Body of pancreas (tissue), 4 donors: ENCODE results near the gene NOVA1. TPM values are rescaled to one million over a fixed set of nuclear protein-coding genes. Genes with fewer than 3 reads are reported as not detected.

Experiments used
- ATAC-seq: fragments of 150-250 bp; one replicate; pipeline ENCODE4 v1.9.1; 2016
- DNase-seq, 4 donors: peaks; one replicate each; pipeline ENCODE4 v3.0.0-alpha.2; 2019
- H3K27ac ChIP-seq, 4 donors: fragments of 200-600 bp; sonication (generic); 1 replicate in 3 of 4; 2 replicates in 1 of 4; pipeline versions ENCODE4 v1.5.1 to v1.6.1; 2016 to 2019; ENCODE audit warnings: mild to moderate bottlenecking in 1 of 4, mixed read lengths in 1 of 4, moderate library complexity in 1 of 4
- H3K27me3 ChIP-seq, 2 donors: fragments of 200-600 bp; sonication (generic); one replicate each; pipeline ENCODE4 v1.6.0; 2016; ENCODE audit warnings: mild to moderate bottlenecking in 1 of 2
- H3K36me3 ChIP-seq, 2 donors: fragments of 200-600 bp; sonication (generic); replicated peaks in 1 of 2; 2 replicates each; pipeline ENCODE4 v1.5.1; 2016; ENCODE audit warnings: low read depth in 2 of 2; ENCODE audit not compliant: insufficient read depth in 1 of 2
- H3K4me1 ChIP-seq: fragments of 200-600 bp; sonication (generic); one replicate; pipeline ENCODE4 v1.6.0; 2016
- H3K4me3 ChIP-seq, 2 donors: fragments of 200-600 bp; sonication (generic); 1 replicate in 1 of 2; 2 replicates in 1 of 2; pipeline ENCODE4 v1.5.1; 2016 to 2019
- H3K9me3 ChIP-seq, 3 donors: fragments of 200-600 bp; sonication (generic); 1 replicate in 2 of 3; 2 replicates in 1 of 3; pipeline ENCODE4 v1.5.1; 2016
- POLR2A ChIP-seq, 3 donors: fragments of 450-650 bp; IDR thresholded peaks; one replicate each; pipeline ENCODE4 v1.6.1; 2016; ENCODE audit warnings: antibody characterized with exemption in 3 of 3, mild to moderate bottlenecking in 2 of 3
- WGBS, 2 donors: methylation state at CpG; one replicate each; pipeline ENCODE4 v1.1.5; 2017; 5-methylcytosine and 5-hydroxymethylcytosine counted together
- intact Hi-C: fragments of 100-400 bp; cut with DNase I; formaldehyde crosslinking; loops from one replicate; pipeline ENCODE4 v1.15.1; 2023
- total RNA-seq, 2 donors: library from RNA; depleted of rRNA; stranded (reverse); fragments of >200 nt; gene quantifications; one replicate each; pipeline ENCODE4 v1.1.0, GENCODE V29; 2016
- TF ChIP-seq, protein P1 (sequence below), 7 experiments: fragments of 450-650 bp in 4 of 7; fragments of 200-600 bp in 3 of 7; sonication (generic) in 3 of 7; IDR thresholded peaks; one replicate each; pipeline ENCODE4 v1.5.1; 2016 to 2019; ENCODE audit warnings: antibody characterized with exemption in 7 of 7

The NOVA1 gene
- total RNA-seq, 2 donors from 2014 or later: 0.78 to 6.9 TPM

DNA sequence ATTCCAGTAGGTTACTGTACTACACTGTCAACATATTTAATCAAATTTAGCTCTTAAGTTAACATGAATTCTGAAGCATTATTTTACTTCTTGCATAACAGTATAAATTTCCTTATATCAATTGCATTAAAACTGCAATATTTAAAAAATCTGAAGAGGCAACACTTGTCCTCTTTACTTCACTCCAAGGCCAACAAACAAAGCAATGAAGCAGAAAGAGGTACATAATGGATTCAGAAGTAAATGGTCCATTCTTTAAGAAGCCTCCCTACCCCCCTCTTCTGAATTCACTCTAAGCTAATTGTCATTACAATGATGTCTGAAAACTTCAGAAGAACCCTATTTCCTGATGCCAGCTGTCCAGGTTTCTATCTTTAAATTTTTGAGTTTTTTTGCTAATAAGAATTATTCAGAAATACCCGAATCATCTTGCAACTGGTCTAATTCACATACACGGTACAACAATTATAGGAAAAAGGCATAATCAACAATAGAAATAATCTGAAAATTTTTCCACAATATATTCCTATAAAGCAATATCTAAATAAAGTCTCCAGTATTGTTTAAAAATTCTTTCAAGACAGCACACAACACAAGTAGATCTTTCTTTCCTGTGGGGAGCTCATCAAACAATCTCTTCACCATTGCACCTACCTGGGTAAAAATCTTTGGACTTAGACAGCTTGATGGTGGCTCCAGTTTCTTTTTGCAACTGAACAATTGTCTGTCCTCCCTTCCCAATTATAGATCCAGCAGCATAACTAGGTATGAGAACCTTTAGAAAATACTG, 2.9 kb downstream of the NOVA1 start:
- TF ChIP-seq POLR2A (IDR thresholded peaks at IDR 0.05): no peak
- TF ChIP-seq, protein P1, sequence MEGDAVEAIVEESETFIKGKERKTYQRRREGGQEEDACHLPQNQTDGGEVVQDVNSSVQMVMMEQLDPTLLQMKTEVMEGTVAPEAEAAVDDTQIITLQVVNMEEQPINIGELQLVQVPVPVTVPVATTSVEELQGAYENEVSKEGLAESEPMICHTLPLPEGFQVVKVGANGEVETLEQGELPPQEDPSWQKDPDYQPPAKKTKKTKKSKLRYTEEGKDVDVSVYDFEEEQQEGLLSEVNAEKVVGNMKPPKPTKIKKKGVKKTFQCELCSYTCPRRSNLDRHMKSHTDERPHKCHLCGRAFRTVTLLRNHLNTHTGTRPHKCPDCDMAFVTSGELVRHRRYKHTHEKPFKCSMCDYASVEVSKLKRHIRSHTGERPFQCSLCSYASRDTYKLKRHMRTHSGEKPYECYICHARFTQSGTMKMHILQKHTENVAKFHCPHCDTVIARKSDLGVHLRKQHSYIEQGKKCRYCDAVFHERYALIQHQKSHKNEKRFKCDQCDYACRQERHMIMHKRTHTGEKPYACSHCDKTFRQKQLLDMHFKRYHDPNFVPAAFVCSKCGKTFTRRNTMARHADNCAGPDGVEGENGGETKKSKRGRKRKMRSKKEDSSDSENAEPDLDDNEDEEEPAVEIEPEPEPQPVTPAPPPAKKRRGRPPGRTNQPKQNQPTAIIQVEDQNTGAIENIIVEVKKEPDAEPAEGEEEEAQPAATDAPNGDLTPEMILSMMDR (IDR thresholded peaks at IDR 0.05): no peak
- no peak for ATAC-seq
- Histone ChIP-seq H3K4me1 (no peaks in the 10 kb centered on the region), H3K4me3 (no peak overlapping the region), H3K27ac (no peak overlapping the region), H3K9me3 (no peaks in the 10 kb centered on the region), H3K36me3 (no peaks in the 10 kb centered on the region), H3K27me3 (peaks cover 0 to 7% of the 10 kb centered on the region in 2 donors)
- DNase-seq: no peak
- 63 to 72% methylated on average over 2 of the region's 2 CpGs for WGBS, 2 donors
- intact Hi-C loops: no loop called here

GRCh38 chr14:26594148-26594547, 3.7 kb downstream of the NOVA1 start:
- Histone ChIP-seq H3K9me3 (no peaks in the 10 kb centered on the region), H3K4me3 (no peak overlapping the region), H3K4me1 (no peaks in the 10 kb centered on the region), H3K27me3 (peaks cover 0 to 7% of the 10 kb centered on the region in 2 donors), H3K27ac (no peak overlapping the region), H3K36me3 (no peaks in the 10 kb centered on the region)
- DNase-seq (no peak), ATAC-seq (no peak)
- 40 to 43% methylated on average over 2 of the region's 2 CpGs for WGBS, 2 donors
- intact Hi-C loops: no loop called here
- no peak for TF ChIP-seq POLR2A (IDR thresholded peaks at IDR 0.05)
- TF ChIP-seq, protein P1 (IDR thresholded peaks at IDR 0.05): no peak

DNA sequence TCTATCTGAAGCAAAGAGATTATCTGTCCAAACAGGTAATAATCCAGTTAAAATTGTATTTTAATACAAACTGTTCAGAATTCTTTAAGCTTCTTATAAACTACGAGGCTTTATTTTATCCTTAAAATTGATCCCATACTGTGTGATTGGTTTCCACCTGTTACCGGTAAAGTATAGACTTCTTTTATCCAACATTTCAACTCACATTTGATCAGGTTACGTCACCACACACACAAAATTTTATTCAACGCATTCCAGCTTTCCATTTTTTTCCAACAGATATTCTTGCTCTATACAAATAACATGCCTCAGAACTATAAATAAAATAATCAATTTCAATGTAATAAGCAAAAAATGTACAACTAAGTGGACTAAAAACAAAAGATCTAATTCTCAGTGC, 4.5 kb downstream of the NOVA1 start:
- no peak overlapping the region for H3K4me3 ChIP-seq
- no peak for DNase-seq
- no peaks in the 10 kb centered on the region for H3K4me1 ChIP-seq
- no peaks in the 10 kb centered on the region for H3K9me3 ChIP-seq
- H3K27me3 ChIP-seq: peaks cover 0 to 7% of the 10 kb centered on the region in 2 donors
- H3K27ac ChIP-seq: no peak overlapping the region
- WGBS, 2 donors: 84 to 86% methylated on average over 4 of the region's 4 CpGs
- ATAC-seq: no peak
- TF ChIP-seq, protein P1 (IDR thresholded peaks at IDR 0.05): no peak
- no peak for TF ChIP-seq POLR2A (IDR thresholded peaks at IDR 0.05)
- H3K36me3 ChIP-seq: no peaks in the 10 kb centered on the region
- intact Hi-C loops: no loop called here

DNA sequence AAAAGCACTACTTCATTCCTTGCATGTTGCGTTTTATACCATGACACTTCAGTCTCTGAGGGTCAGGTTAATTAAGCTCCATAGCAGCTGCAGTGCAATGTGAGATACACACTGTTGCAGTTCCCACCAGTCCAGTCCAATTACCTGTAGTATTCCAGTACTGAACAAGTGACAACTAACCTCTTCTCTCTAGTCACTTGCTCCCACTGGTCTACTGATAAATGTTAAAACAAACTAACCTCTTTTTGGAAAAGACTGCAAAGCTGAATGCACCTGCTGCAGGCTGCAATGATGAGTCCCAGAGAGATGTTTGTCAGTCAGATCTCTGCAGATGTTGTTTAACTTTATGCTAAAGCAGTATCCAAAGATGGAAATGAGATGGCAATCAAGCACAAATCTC, 7.9 kb downstream of the NOVA1 start:
- intact Hi-C loops: no loop called here
- ATAC-seq: no peak
- no peak for TF ChIP-seq POLR2A (IDR thresholded peaks at IDR 0.05)
- TF ChIP-seq, protein P1 (IDR thresholded peaks at IDR 0.05): no peak
- DNase-seq: no peak
- WGBS, 2 donors: 55 to 73% methylated on average over 1 of the region's 1 CpG
- Histone ChIP-seq H3K27ac (no peak overlapping the region), H3K9me3 (no peaks in the 10 kb centered on the region), H3K4me3 (no peak overlapping the region), H3K36me3 (no peaks in the 10 kb centered on the region), H3K27me3 (no peaks in the 10 kb centered on the region), H3K4me1 (no peaks in the 10 kb centered on the region)

GRCh38 chr14:26577711-26578110, 20.1 kb downstream of the NOVA1 start:
- WGBS, 2 donors: 56 to 62% methylated on average over 2 of the region's 2 CpGs
- H3K27ac ChIP-seq: no peak overlapping the region
- intact Hi-C loops: no loop called here
- no peaks in the 10 kb centered on the region for H3K9me3 ChIP-seq
- no peaks in the 10 kb centered on the region for H3K4me1 ChIP-seq
- TF ChIP-seq POLR2A (IDR thresholded peaks at IDR 0.05): no peak
- TF ChIP-seq, protein P1 (IDR thresholded peaks at IDR 0.05): no peak
- no peaks in the 10 kb centered on the region for H3K27me3 ChIP-seq
- H3K36me3 ChIP-seq: no peaks in the 10 kb centered on the region
- ATAC-seq (no peak), DNase-seq (no peak)
- H3K4me3 ChIP-seq: no peak overlapping the region
